GM12878 (cell line): ENCODE data around the gene LUZP2. TPM values are rescaled to one million over a fixed set of nuclear protein-coding genes. Genes with fewer than 3 reads are reported as not detected.

Experiments used
- ATAC-seq: fragments of 200-7000 bp; cut with Tn5 transposase; 3 replicates; pipeline ENCODE4 v1.9.1; 2020; ENCODE audit warnings: mild to moderate bottlenecking, moderate library complexity
- BruUV-seq: library from RNA; stranded (reverse); fragments of 400-500 nt; replicated peaks from 2 replicates; lab custom pipeline; 2021; lab: Mats Ljungman, UMichigan
- CTCF ChIA-PET: fragments of 300-600 bp; sonication (Branson Sonifier 250); formaldehyde crosslinking; extraction: SDS; loops from one replicate; lab custom pipeline; 2021; ENCODE audit warnings: inconsistent platforms; lab: Yijun Ruan, JAX
- POLR2A ChIA-PET: fragments of 350-600 bp; formaldehyde crosslinking; extraction: SDS; loops from one replicate; lab custom pipeline; 2021; ENCODE audit warnings: inconsistent platforms; lab: Charles Lee
- RAD21 ChIA-PET: fragments of 300-600 bp; sonication (Branson Sonifier 250); formaldehyde crosslinking; loops from one replicate; lab custom pipeline; 2023; ENCODE audit warnings: antibody characterized with exemption; ENCODE audit not compliant: unreplicated experiment; lab: Charles Lee
- SMC1A ChIA-PET: fragments of 300-600 bp; sonication (Branson Sonifier 250); formaldehyde crosslinking; loops from one replicate; lab custom pipeline; 2023; ENCODE audit not compliant: unreplicated experiment, uncharacterized antibody; lab: Charles Lee
- DNase-seq: peaks from one replicate; pipeline ENCODE4 v3.0.0-alpha.2; 2011; ENCODE audit warnings: low read depth, low spot score
- FAIRE-seq: peaks from 3 replicates; lab custom pipeline; 2011; peaks lifted over from hg19 to GRCh38; lab: Jason Lieb, UNC
- H2AFZ ChIP-seq: 2 replicates; pipeline ENCODE4 v1.6.0; 2011; ENCODE audit warnings: low read depth, low read length, control low read depth; ENCODE audit not compliant: control insufficient read depth
- H3K27ac ChIP-seq: 2 replicates; pipeline ENCODE4 v1.5.1; 2011; ENCODE audit warnings: control low read depth; ENCODE audit not compliant: control insufficient read depth, insufficient read depth
- H3K27me3 ChIP-seq, 2 experiments: replicated peaks in 1 of 2; 2 replicates each; pipeline versions ENCODE4 v1.6.0 to v1.6.1; 2011; ENCODE audit warnings: low read length in 1 of 2; ENCODE audit not compliant: control insufficient read depth in 2 of 2, insufficient read depth in 2 of 2
- H3K36me3 ChIP-seq, 2 experiments: 2 replicates each; pipeline ENCODE4 v1.5.1; 2011; ENCODE audit warnings: low read length in 1 of 2; ENCODE audit not compliant: control insufficient read depth in 2 of 2, insufficient read depth in 2 of 2
- H3K4me1 ChIP-seq: 2 replicates; pipeline ENCODE4 v1.6.1; 2011; ENCODE audit warnings: mild to moderate bottlenecking, low read length, moderate library complexity, mixed read lengths; ENCODE audit not compliant: control insufficient read depth, insufficient read depth
- H3K4me2 ChIP-seq: 2 replicates; pipeline ENCODE4 v1.6.0; 2011; ENCODE audit warnings: control low read depth; ENCODE audit not compliant: control insufficient read depth, insufficient read depth
- H3K4me3 ChIP-seq: fragments of 200-600 bp; sonication (generic); 2 replicates; pipeline ENCODE4 v1.5.1; 2016
- H3K79me2 ChIP-seq: 2 replicates; pipeline ENCODE4 v1.6.0; 2011; ENCODE audit warnings: low read length; ENCODE audit not compliant: control insufficient read depth, insufficient read depth
- H3K9ac ChIP-seq: 2 replicates; pipeline ENCODE4 v1.8.0; 2011; ENCODE audit warnings: low read length, control low read depth, mixed read lengths; ENCODE audit not compliant: control insufficient read depth, insufficient read depth
- H3K9me3 ChIP-seq: replicated peaks from 3 replicates; pipeline ENCODE4 v1.5.1; 2011; ENCODE audit warnings: mild to moderate bottlenecking, low read length; ENCODE audit not compliant: control insufficient read depth, insufficient read depth
- H4K20me1 ChIP-seq: 2 replicates; pipeline ENCODE4 v1.6.0; 2011; ENCODE audit not compliant: control insufficient read depth, insufficient read depth
- BMI1 ChIP-seq: fragments of 450-650 bp; IDR thresholded peaks from 2 replicates; pipeline ENCODE4 v1.6.1; 2016; ENCODE audit warnings: mild to moderate bottlenecking, moderate library complexity, borderline replicate concordance
- CEBPB ChIP-seq, 2 experiments: fragments of 150-350 bp in 1 of 2; IDR thresholded peaks; 2 replicates each; pipeline ENCODE4 v1.6.1; 2012 to 2014; ENCODE audit warnings: low read depth in 2 of 2, low read length in 2 of 2, borderline replicate concordance in 1 of 2, inconsistent platforms in 1 of 2
- E4F1 ChIP-seq: fragments of 450-650 bp; IDR thresholded peaks from 2 replicates; pipeline ENCODE4 v1.6.1; 2018; ENCODE audit warnings: borderline replicate concordance, mild to moderate bottlenecking; ENCODE audit not compliant: partially characterized antibody
- FOXK2 ChIP-seq: fragments of 450-650 bp; IDR thresholded peaks from 2 replicates; pipeline ENCODE4 v1.6.1; 2017; ENCODE audit warnings: mild to moderate bottlenecking, moderate library complexity
- MTA2 ChIP-seq: fragments of 450-650 bp; IDR thresholded peaks from 2 replicates; pipeline ENCODE4 v1.6.1; 2016; ENCODE audit warnings: low read depth, mild to moderate bottlenecking, moderate library complexity
- NBN ChIP-seq: fragments of 450-650 bp; IDR thresholded peaks from 2 replicates; pipeline ENCODE4 v1.6.1; 2016
- NR2C2 ChIP-seq: IDR thresholded peaks from 2 replicates; pipeline ENCODE4 v1.6.1; 2011; ENCODE audit warnings: borderline replicate concordance, low read depth; ENCODE audit not compliant: control insufficient read depth, insufficient read length
- SMAD1 ChIP-seq: fragments of 450-650 bp; IDR thresholded peaks from 2 replicates; pipeline ENCODE4 v1.6.1; 2018; ENCODE audit warnings: mild to moderate bottlenecking, low read depth; ENCODE audit not compliant: partially characterized antibody
- SPI1 ChIP-seq: IDR thresholded peaks from 2 replicates; pipeline ENCODE4 v1.6.1; 2011; ENCODE audit warnings: low read depth, mild to moderate bottlenecking, low read length, moderate library complexity, borderline replicate concordance; ENCODE audit not compliant: insufficient read depth
- SREBF1 ChIP-seq: IDR thresholded peaks from 2 replicates; pipeline ENCODE4 v1.6.1; 2012; ENCODE audit warnings: mild to moderate bottlenecking, low read length
- TCF7 ChIP-seq: IDR thresholded peaks from 2 replicates; pipeline ENCODE4 v1.6.1; 2014; ENCODE audit warnings: antibody characterized with exemption, borderline replicate concordance
- YY1 ChIP-seq: IDR thresholded peaks from 2 replicates; pipeline ENCODE4 v1.6.1; 2011; ENCODE audit warnings: low read depth, mild to moderate bottlenecking, low read length
- ZNF592 ChIP-seq: fragments of 450-650 bp; IDR thresholded peaks from 2 replicates; pipeline ENCODE4 v1.6.1; 2017; ENCODE audit warnings: mild to moderate bottlenecking, moderate library complexity
- WGBS: methylation state at CpG from one replicate; pipeline ENCODE4 v1.1.6; 2016; ENCODE audit warnings: low lambda C conversion rate; ENCODE audit not compliant: insufficient replicate concordance, insufficient coverage; ENCODE audit errors: missing lambda C conversion rate; 5-methylcytosine and 5-hydroxymethylcytosine counted together
- in situ Hi-C: fragments of 300-500 bp; cut with MboI; formaldehyde crosslinking; loops from 9 replicates; pipeline ENCODE4 v1.14.3; 2018; ENCODE audit warnings: mixed read lengths
- intact Hi-C: fragments of 100-400 bp; cut with micrococcal nuclease; formaldehyde crosslinking; loops from one replicate; pipeline ENCODE4 v1.14.2; 2022; ENCODE audit not compliant: unreplicated experiment
- polyA plus RNA-seq, 11 experiments: library from polyadenylated mRNA; depleted of rRNA in 4 of 11; unstranded in 6 of 11; stranded (reverse) in 5 of 11; fragments of >200 nt; fragmentation: Nextera tagmentation in 4 of 11; fragmentation: Illumina TruSeq in 1 of 11; extraction: Ambion mirVana in 4 of 11; extraction: Trizol in 1 of 11; gene quantifications; 1 replicate in 1 of 11; 2 replicates in 10 of 11; pipeline versions ENCODE4 v1.2.1 to v1.2.3, GENCODE V29; 2011 to 2016; ENCODE audit warnings: inconsistent platforms in 2 of 11, missing spikeins in 2 of 11, low read depth in 1 of 11
- total RNA-seq, 4 experiments: library from RNA; depleted of rRNA in 3 of 4; stranded (reverse); fragments of >200 nt in 3 of 4; fragmentation: Illumina TruSeq in 1 of 4; extraction: Trizol in 1 of 4; gene quantifications; 2 replicates each; pipeline versions ENCODE4 v1.2.1 to v1.2.3, GENCODE V29; 2013 to 2021

LUZP2 gene
- total and polyA plus RNA-seq, 10 of the 15 experiments (the other 5 are each of a cell fraction or from before 2014, with no cell fraction given), result not detected

DNA sequence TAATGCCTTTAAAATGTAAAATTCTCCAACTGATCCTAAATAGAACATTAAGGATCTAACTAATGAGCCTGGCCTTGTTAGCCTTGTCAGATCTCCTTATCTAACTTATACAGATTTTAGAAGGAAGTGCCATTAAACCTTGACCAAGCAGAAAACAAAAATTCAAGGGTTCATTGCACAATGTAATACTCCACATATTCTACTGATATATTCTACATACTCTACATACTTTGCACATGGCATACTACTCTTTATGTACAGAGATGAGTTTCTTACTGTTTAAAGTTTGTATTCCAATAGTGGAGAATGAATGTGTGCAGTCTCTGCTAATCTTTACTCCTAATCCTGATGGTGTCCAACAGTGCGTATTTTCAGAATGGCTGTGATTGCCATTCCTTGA lies 297.2 kb downstream of the LUZP2 start:
- Histone ChIP-seq H3K4me3 (no peak overlapping the region), H3K27ac (no peak overlapping the region), H3K9me3 (no peaks in the 10 kb centered on the region), H3K9ac (no peak overlapping the region), H2AFZ (no peak overlapping the region), H3K36me3 (no peaks in the 10 kb centered on the region), H3K4me2 (no peak overlapping the region), H4K20me1 (no peaks in the 10 kb centered on the region), H3K4me1 (no peaks in the 10 kb centered on the region), H3K27me3 (no peaks in the 10 kb centered on the region), H3K79me2 (no peaks in the 10 kb centered on the region)
- DNase-seq (no peak), ATAC-seq (no peak), FAIRE-seq (no peak)
- no TSS peak for BruUV-seq
- RAD21 ChIA-PET, result no interaction called here
- no peak for TF ChIP-seq SPI1
- POLR2A ChIA-PET, result no interaction called here
- WGBS, result 90% methylated on average over 1 of the region's 1 CpG
- SMC1A ChIA-PET, result no interaction called here
- CTCF ChIA-PET, result no interaction called here
- intact Hi-C loops (no loop called here), in situ Hi-C loops (no loop called here)

DNA sequence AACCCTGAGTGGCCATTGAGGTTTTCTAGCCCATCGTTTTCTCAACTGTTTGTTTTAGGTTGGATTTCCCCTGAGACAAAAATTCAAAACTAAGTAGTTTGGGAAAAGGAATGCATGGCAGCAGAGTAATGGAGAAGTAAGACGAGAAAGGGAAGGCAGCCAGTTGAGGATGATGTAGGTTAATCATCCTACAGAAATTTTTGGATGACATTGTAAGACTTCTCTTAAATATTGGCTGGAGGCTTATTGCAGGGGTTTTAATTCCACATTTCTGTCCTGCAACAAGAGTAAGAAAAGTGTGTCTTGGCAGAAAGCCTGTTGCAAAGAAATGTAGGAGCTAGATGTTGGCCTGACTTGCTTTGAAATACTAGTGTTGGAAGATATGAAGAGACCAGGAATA lies 308.8 kb downstream of the LUZP2 start:
- 0% methylated on average over 2 of the region's 2 CpGs for WGBS
- DNase-seq, result no peak
- POLR2A ChIA-PET, result no interaction called here
- no peak overlapping the region for H3K4me3 ChIP-seq
- no peaks in the 10 kb centered on the region for H3K9me3 ChIP-seq
- SMC1A ChIA-PET, result no interaction called here
- no peaks in the 10 kb centered on the region for H3K36me3 ChIP-seq
- no peak for ATAC-seq
- intact Hi-C loops, result no loop called here
- H4K20me1 ChIP-seq, result no peaks in the 10 kb centered on the region
- H3K79me2 ChIP-seq, result no peaks in the 10 kb centered on the region
- no peak overlapping the region for H3K27ac ChIP-seq
- CTCF ChIA-PET, result no interaction called here
- RAD21 ChIA-PET, result no interaction called here
- H3K4me2 ChIP-seq, result no peak overlapping the region
- H3K4me1 ChIP-seq, result no peaks in the 10 kb centered on the region
- no peak overlapping the region for H2AFZ ChIP-seq
- H3K9ac ChIP-seq, result no peak overlapping the region
- H3K27me3 ChIP-seq, result no peaks in the 10 kb centered on the region
- in situ Hi-C loops, result no loop called here
- no peak for FAIRE-seq
- no TSS peak for BruUV-seq
- no peak for TF ChIP-seq SREBF1
- no peak for TF ChIP-seq BMI1
- no peak for TF ChIP-seq E4F1
- no peak for TF ChIP-seq NR2C2
- TF ChIP-seq FOXK2, result no peak
- TF ChIP-seq TCF7, result no peak
- no peak for TF ChIP-seq ZNF592
- TF ChIP-seq YY1, result no peak
- no peak for TF ChIP-seq SMAD1
- TF ChIP-seq CEBPB (IDR thresholded peaks at IDR 0.05; ENCODE audit: borderline replicate concordance in 1 of 2, low read depth in 2 of 2, low read length in 2 of 2), result no peak
- TF ChIP-seq NBN, result no peak
- no peak for TF ChIP-seq MTA2
